Pancreas (tissue), 10 donors: ENCODE results near the gene U2AF1L4. TPM values are rescaled to one million over a fixed set of nuclear protein-coding genes. Genes with fewer than 3 reads are reported as not detected.
A peak's percentile ranks its signal among the peaks of the same experiment; 100 is the strongest.

ENCODE experiments used
- ATAC-seq, 4 donors: fragments of 200-7000 bp; cut with Tn5 transposase; one replicate each; pipeline versions ENCODE4 v1.8.0 to v1.9.1; 2020; ENCODE audit warnings: mild to moderate bottlenecking in 4 of 4, moderate library complexity in 4 of 4
- DNase-seq, 6 donors: peaks; one replicate each; pipeline ENCODE4 v3.0.0-alpha.2; 2020
- FAIRE-seq: peaks from 2 replicates; lab custom pipeline; 2012; peaks lifted over from hg19 to GRCh38; lab: Jason Lieb, UNC
- H3K27ac ChIP-seq, 4 donors: fragments of 200-600 bp; sonication (generic); 1 replicate in 3 of 4; 2 replicates in 1 of 4; pipeline versions ENCODE4 v1.5.0 to v1.8.0; 2020
- H3K27me3 ChIP-seq, 4 donors: fragments of 200-600 bp; one replicate each; pipeline ENCODE4 v1.8.0; 2021
- H3K36me3 ChIP-seq, 3 donors: fragments of 200-600 bp; sonication (generic) in 1 of 3; one replicate each; pipeline versions ENCODE4 v1.5.0 to v1.8.0; 2020 to 2021
- H3K4me1 ChIP-seq, 3 donors: fragments of 200-600 bp; one replicate each; pipeline ENCODE4 v1.8.0; 2021
- H3K4me3 ChIP-seq, 4 donors: fragments of 200-600 bp; sonication (generic) in 2 of 4; one replicate each; pipeline versions ENCODE4 v1.5.0 to v1.8.0; 2020 to 2021
- H3K9me3 ChIP-seq, 4 donors: fragments of 200-600 bp; one replicate each; pipeline ENCODE4 v1.8.0; 2021
- CTCF ChIP-seq, 4 donors: fragments of 200-600 bp; sonication (generic) in 3 of 4; IDR thresholded peaks; one replicate each; pipeline versions ENCODE4 v1.5.0 to v1.8.0; 2021; ENCODE audit warnings: antibody characterized with exemption in 4 of 4
- WGBS, 2 donors: extraction: QIAGEN DNeasy Blood & Tissue Kit; methylation state at CpG; one replicate each; pipeline ENCODE4 v1.1.7; 2013; 5-methylcytosine and 5-hydroxymethylcytosine counted together
- intact Hi-C, 3 donors: fragments of 100-400 bp; cut with DNase I; formaldehyde crosslinking; loops; one replicate each; pipeline versions ENCODE4 v1.11.1 to v1.14.2; 2022
- polyA plus RNA-seq, 2 donors: library from polyadenylated mRNA; stranded (reverse); fragments of 200-250 nt; gene quantifications; one replicate each; pipeline ENCODE4 v1.2.3, GENCODE V29; 2013
- total RNA-seq, 6 donors: library from RNA; stranded (reverse); fragmentation: NEBNext Ultra II Directional in 4 of 6; extraction: Animal tissue kit (Norgen Biotek cat#: 25700) in 4 of 6; gene quantifications; one replicate each; pipeline versions ENCODE4 v1.2.1 to v1.2.4, GENCODE V29; 2021 to 2023
- donor health status: healthy with polysubstance abuse.
- donor health status: DM: no; HTN: no; CAD: no; lungs with moderate emphysema.
- donor health status: DM: no; HTN: no; CAD: no.
- donor health status: control.
- donor health status: control.
- donor health status: Bipolar disorder and iron deficiency.
- donor health status: DM: yes; HTN: yes; CAD: no.
- donor health status: DM: no; HTN: no; CAD: no.
- donor health status: DM: no; HTN: no; CAD: no.
- donor health status: DM: yes; HTN: yes; CAD: no.

Gene U2AF1L4
- total and polyA plus RNA-seq, 8 donors, result 9.7 to 124 (median 12.0) TPM

DNA sequence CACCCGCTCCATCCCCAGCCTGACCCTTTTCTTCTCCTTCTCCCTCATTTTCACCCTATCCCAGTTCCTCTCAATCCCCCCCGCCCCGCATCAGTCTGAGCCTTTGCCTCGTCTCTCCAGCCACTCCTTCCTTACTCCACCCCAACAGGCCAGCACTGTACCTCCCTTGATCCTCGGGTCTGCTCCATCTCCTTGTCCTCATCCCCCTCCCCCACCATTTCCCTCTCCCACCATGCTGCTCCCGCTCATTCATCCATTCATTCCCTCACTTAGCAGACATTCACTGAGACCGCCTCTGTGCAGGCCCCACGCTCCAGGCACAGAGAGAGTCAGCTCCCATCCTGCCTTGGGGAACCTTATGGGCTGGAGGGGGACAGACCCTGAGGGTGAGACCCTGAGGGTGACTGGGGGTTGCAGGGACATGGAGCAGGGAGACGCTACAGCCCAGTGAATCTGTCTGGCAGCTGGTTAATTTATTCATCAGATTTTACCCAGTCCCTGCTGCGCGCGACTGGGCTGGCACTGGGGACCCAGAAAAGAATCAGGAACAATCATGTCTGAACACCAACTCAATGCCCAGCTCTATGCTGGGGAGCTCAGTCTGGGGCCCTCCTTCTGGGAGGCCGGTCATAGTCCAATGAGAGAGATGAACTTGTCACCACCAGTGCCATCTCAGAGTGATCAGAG, 31.0 kb upstream of the U2AF1L4 start:
- Histone ChIP-seq H3K4me1 (no peaks in the 10 kb centered on the region), H3K4me3 (peak overlapping the region in 2 of 4 donors; percentile 70 to 80), H3K27ac (no peak overlapping the region), H3K9me3 (no peaks in the 10 kb centered on the region), H3K36me3 (no peaks in the 10 kb centered on the region), H3K27me3 (no peaks in the 10 kb centered on the region)
- FAIRE-seq (no peak), ATAC-seq (no peak), DNase-seq (no peak)
- WGBS, 2 donors, result 63 to 74% methylated on average over 12 to 13 of the region's 13 CpGs
- no peak for TF ChIP-seq CTCF (IDR thresholded peaks at IDR 0.05)
- intact Hi-C loops, result no loop called here

DNA sequence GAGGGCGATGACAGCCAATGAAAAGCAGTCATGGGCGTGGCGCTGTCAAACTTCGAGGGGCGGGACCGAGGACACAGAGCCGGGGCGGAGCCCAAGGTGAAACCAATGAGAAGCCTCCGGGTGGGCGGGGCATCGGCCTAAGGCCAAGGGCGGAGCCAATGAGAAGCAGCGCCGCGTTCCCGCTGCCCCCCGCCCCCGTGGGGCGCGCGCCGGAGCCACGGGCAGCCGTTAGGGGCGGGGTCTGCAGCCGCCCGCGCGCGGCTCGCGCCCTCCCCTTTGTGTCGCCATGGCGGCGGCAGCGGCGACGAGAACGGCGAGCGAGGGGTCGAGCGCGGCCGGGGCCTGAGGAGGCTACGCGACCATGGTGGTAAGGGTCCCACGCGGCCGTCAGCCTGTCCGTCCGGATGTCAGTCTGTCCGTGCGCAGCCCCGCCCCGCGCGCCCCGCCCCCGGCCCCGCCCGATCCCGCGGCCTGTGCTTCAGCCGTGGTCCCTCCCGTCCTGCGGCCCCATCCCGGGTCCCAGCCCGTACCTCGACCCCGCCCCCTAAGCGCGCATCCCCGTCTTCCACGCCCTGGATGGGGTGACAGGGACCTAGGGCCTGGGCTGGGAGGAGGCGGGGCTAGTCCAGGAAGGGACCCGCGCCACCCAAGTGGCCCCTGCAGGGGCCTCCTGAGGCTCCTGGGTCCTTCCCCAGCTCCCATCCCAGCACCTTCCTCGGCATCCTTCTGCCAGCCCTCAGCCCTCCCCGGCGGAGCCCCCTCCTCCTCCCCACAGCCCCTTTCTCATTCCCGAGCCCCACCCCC, 30.3 kb upstream of the U2AF1L4 start, which contains the start of gene ARHGAP33:
Gene ARHGAP33 (plus strand): TSS at position 267 of the 804 bp plus-strand sequence. CDS start 95 bp downstream, at position 362.
- WGBS, 2 donors, result 0 to 1% methylated on average over 29 to 82 of the region's 82 CpGs
- no peak for TF ChIP-seq CTCF (IDR thresholded peaks at IDR 0.05)
- H3K9me3 ChIP-seq, result no peaks in the 10 kb centered on the region
- peak; percentile 99 to 100 (median 99) for ATAC-seq
- no peak within 1 kb of the TSS for H3K27ac ChIP-seq
- H3K4me3 ChIP-seq, result peak within 1 kb of the TSS; percentile 70 to 95 (median 76)
- FAIRE-seq, result peak; percentile 20
- no peaks in the 10 kb centered on the region for H3K4me1 ChIP-seq
- intact Hi-C loops, result no loop called here
- peak; percentile 99 to 100 (median 100) for DNase-seq
- no peaks in the 10 kb centered on the region for H3K27me3 ChIP-seq
- no peaks in the 10 kb centered on the region for H3K36me3 ChIP-seq

DNA sequence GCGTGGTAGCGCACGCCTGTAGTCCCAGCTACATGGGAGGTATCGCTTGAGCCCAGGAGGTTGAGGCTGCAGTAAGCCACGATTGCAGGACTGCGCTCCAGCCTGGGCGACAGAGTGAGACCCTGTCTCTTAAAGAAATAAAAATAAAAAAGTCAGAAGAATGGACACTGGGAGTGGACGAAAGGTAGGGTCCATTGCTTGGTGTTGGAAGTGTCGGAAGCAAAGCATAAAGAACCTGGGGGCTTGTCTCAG, 29.8 kb upstream of the U2AF1L4 start:
- no peak for FAIRE-seq
- no peak for DNase-seq
- Histone ChIP-seq H3K4me1 (no peaks in the 10 kb centered on the region), H3K27me3 (no peaks in the 10 kb centered on the region), H3K4me3 (peak overlapping the region in 3 of 4 donors; percentile 70 to 95 (median 80)), H3K36me3 (no peaks in the 10 kb centered on the region), H3K9me3 (no peaks in the 10 kb centered on the region), H3K27ac (no peak overlapping the region)
- peak; percentile 2 to 28 (median 18) for ATAC-seq
- no peak for TF ChIP-seq CTCF (IDR thresholded peaks at IDR 0.05)
- intact Hi-C loops, result no loop called here
- WGBS, 2 donors, result 6 to 17% methylated on average over 9 of the region's 9 CpGs

DNA sequence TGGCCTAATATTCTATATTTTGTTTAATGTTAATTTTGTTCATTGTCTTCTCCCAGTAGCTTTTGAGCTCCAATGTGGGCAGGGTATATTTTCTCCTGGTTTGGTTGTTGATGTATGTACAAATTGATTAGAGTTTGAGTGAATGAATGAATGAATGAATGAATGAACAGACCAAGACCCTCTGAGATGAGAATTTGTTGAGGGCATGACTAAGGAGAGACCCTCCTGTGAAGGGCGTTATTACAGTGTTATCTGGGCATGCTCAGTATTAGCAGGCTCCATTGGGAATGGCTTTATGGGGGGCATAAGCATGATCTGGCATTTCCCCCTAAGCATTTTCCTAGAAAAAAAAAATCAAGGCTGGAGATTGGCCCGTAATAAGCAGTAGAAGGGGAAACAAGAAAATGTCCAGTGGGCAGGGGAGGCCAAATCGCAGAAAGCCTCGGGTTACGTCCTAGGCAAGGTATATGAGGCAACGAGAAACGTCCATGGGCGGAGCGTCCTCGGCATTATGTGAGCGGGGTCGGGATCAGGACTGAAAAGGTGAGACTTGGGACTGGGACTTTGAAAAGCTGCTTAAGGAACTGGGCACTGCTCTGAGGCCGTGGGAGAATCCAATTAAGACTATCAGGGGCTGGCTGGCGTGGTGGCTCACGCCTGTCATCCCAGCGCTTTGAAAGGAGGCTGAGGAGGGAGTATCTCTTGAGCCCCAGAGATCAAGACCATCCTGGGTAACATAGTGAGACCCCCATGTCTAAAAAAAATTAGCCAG, 29.2 kb upstream of the U2AF1L4 start:
- H3K36me3 ChIP-seq, result no peaks in the 10 kb centered on the region
- no peaks in the 10 kb centered on the region for H3K27me3 ChIP-seq
- no peak for TF ChIP-seq CTCF (IDR thresholded peaks at IDR 0.05)
- peak overlapping the region in 2 of 4 donors; percentile 70 to 80 for H3K4me3 ChIP-seq
- DNase-seq (peak in 2 of 6 donors; percentile 32 to 57), FAIRE-seq (no peak), ATAC-seq (no peak)
- no peak overlapping the region for H3K27ac ChIP-seq
- WGBS, 2 donors, result 20 to 32% methylated on average over 16 of the region's 16 CpGs
- no peaks in the 10 kb centered on the region for H3K9me3 ChIP-seq
- intact Hi-C loops, result no loop called here
- no peaks in the 10 kb centered on the region for H3K4me1 ChIP-seq
